H1 (cell line): Measurements from ENCODE around the gene TXNL4B. TPM values are rescaled to one million over a fixed set of nuclear protein-coding genes. Genes with fewer than 3 reads are reported as not detected.

Experiments used
- CTCF ChIA-PET: fragments of 300-600 bp; sonication (Branson Sonifier 250); formaldehyde crosslinking; loops from one replicate; lab custom pipeline; 2021; ENCODE audit not compliant: partially characterized antibody; lab: Charles Lee
- POLR2A ChIA-PET: fragments of 300-600 bp; sonication (Branson Sonifier 250); formaldehyde crosslinking; loops from one replicate; lab custom pipeline; 2021; ENCODE audit warnings: inconsistent platforms; ENCODE audit not compliant: partially characterized antibody; lab: Charles Lee
- DNase-seq, 2 experiments: peaks; one replicate each; pipeline versions ENCODE4 v3.0.0 to v3.0.0-alpha.2; 2010 to 2022; ENCODE audit warnings: low spot score in 2 of 2, low read depth in 1 of 2, mixed read lengths in 1 of 2
- FAIRE-seq: peaks from 2 replicates; lab custom pipeline; 2011; peaks lifted over from hg19 to GRCh38; lab: Jason Lieb, UNC
- H2AFZ ChIP-seq: 2 replicates; pipeline ENCODE4 v1.8.1; 2012; ENCODE audit warnings: low read length, inconsistent platforms
- H2AK5ac ChIP-seq: 2 replicates; pipeline ENCODE4 v1.6.1; 2013; ENCODE audit warnings: low read depth, low read length
- H2BK120ac ChIP-seq: replicated peaks from 2 replicates; pipeline ENCODE3; 2013; ENCODE audit warnings: low read depth, low read length, inconsistent platforms
- H2BK12ac ChIP-seq: 2 replicates; pipeline ENCODE4 v1.6.1; 2013; ENCODE audit warnings: low read depth, low read length
- H2BK15ac ChIP-seq: 2 replicates; pipeline ENCODE4 v1.6.1; 2013; ENCODE audit warnings: low read length
- H2BK20ac ChIP-seq: 2 replicates; pipeline ENCODE4 v1.6.1; 2013; ENCODE audit warnings: low read length
- H2BK5ac ChIP-seq: 2 replicates; pipeline ENCODE4 v1.6.1; 2013; ENCODE audit warnings: low read depth, low read length
- H3K14ac ChIP-seq: 2 replicates; pipeline ENCODE4 v1.6.1; 2013; ENCODE audit warnings: inconsistent platforms; ENCODE audit not compliant: insufficient read length
- H3K18ac ChIP-seq: 2 replicates; pipeline ENCODE4 v1.6.1; 2013; ENCODE audit warnings: low read length; ENCODE audit errors: extremely low read depth
- H3K23ac ChIP-seq: 2 replicates; pipeline ENCODE4 v1.6.1; 2013; ENCODE audit warnings: inconsistent platforms; ENCODE audit not compliant: insufficient read length
- H3K23me2 ChIP-seq: 2 replicates; pipeline ENCODE4 v1.6.1; 2013; ENCODE audit warnings: low read depth, low read length
- H3K27ac ChIP-seq: 2 replicates; pipeline ENCODE4 v1.6.1; 2011; ENCODE audit warnings: low read depth, low read length, inconsistent platforms
- H3K27me3 ChIP-seq, 4 experiments: replicated peaks in 1 of 4; 1 replicate in 1 of 4; 2 replicates in 3 of 4; pipeline versions ENCODE4 v1.6.1 to v1.8.1; 2011 to 2013; ENCODE audit warnings: low read length in 3 of 4, mild to moderate bottlenecking in 3 of 4, inconsistent platforms in 2 of 4, mixed read lengths in 2 of 4, moderate library complexity in 1 of 4; ENCODE audit not compliant: control insufficient read depth in 3 of 4, insufficient read depth in 3 of 4; ENCODE audit errors: extremely low read depth in 1 of 4
- H3K36me3 ChIP-seq, 4 experiments: 2 replicates each; pipeline versions ENCODE4 v1.6.1 to v1.8.1; 2011 to 2013; ENCODE audit warnings: mild to moderate bottlenecking in 4 of 4, low read length in 3 of 4, moderate library complexity in 2 of 4, control low read depth in 1 of 4, inconsistent platforms in 1 of 4; ENCODE audit not compliant: insufficient read depth in 4 of 4, control insufficient read depth in 2 of 4
- H3K4ac ChIP-seq: replicated peaks from 2 replicates; pipeline ENCODE3; 2013; ENCODE audit warnings: low read length, low read depth, mixed read lengths, inconsistent platforms; ENCODE audit not compliant: insufficient read length
- H3K4me1 ChIP-seq, 4 experiments: replicated peaks in 1 of 4; 1 replicate in 1 of 4; 2 replicates in 3 of 4; pipeline versions ENCODE4 v1.6.1 to v1.8.1; 2011 to 2013; ENCODE audit warnings: low read length in 3 of 4, inconsistent platforms in 2 of 4, mixed read lengths in 1 of 4; ENCODE audit not compliant: insufficient read depth in 4 of 4, control insufficient read depth in 3 of 4
- H3K4me2 ChIP-seq, 2 experiments: 2 replicates each; pipeline versions ENCODE4 v1.6.1 to v1.8.1; 2011 to 2013; ENCODE audit warnings: low read depth in 2 of 2, low read length in 2 of 2, control low read depth in 1 of 2, inconsistent platforms in 1 of 2, mild to moderate bottlenecking in 1 of 2; ENCODE audit not compliant: insufficient read depth in 1 of 2
- H3K4me3 ChIP-seq, 4 experiments: fragments of 200-600, 300-600 bp in 1 of 4; sonication (generic), shearing (Covaris generic), sonication (Bioruptor Twin) in 1 of 4; 2 replicates each; pipeline versions ENCODE4 v1.5.1 to v1.8.1; 2011 to 2016; ENCODE audit warnings: low read length in 4 of 4, low read depth in 3 of 4, control low read depth in 2 of 4, inconsistent platforms in 2 of 4, mild to moderate bottlenecking in 2 of 4, mixed read lengths in 1 of 4, moderate library complexity in 1 of 4; ENCODE audit not compliant: insufficient read depth in 2 of 4; ENCODE audit errors: extremely low read depth in 1 of 4
- H3K56ac ChIP-seq: replicated peaks from 2 replicates; pipeline ENCODE3; 2013; ENCODE audit warnings: low read depth, mild to moderate bottlenecking, mixed read lengths, low read length, inconsistent platforms; ENCODE audit not compliant: insufficient read length
- H3K79me1 ChIP-seq: 2 replicates; pipeline ENCODE4 v1.6.1; 2013; ENCODE audit warnings: low read depth, low read length, control low read depth
- H3K79me2 ChIP-seq, 2 experiments: 2 replicates each; pipeline versions ENCODE4 v1.6.1 to v1.8.1; 2012 to 2013; ENCODE audit warnings: low read length in 2 of 2, mild to moderate bottlenecking in 2 of 2, inconsistent platforms in 1 of 2; ENCODE audit not compliant: insufficient read depth in 2 of 2, control insufficient read depth in 1 of 2
- H3K9ac ChIP-seq, 4 experiments: replicated peaks in 1 of 4; 1 replicate in 1 of 4; 2 replicates in 3 of 4; pipeline versions ENCODE4 v1.6.1 to v1.8.1; 2011 to 2013; ENCODE audit warnings: low read depth in 3 of 4, low read length in 3 of 4, control low read depth in 2 of 4, mild to moderate bottlenecking in 2 of 4, moderate library complexity in 2 of 4, inconsistent platforms in 1 of 4; ENCODE audit errors: extremely low read depth in 1 of 4
- H3K9me3 ChIP-seq, 2 experiments: 2 replicates each; pipeline versions ENCODE4 v1.6.1 to v1.8.1; 2012 to 2013; ENCODE audit warnings: mild to moderate bottlenecking in 2 of 2, moderate library complexity in 2 of 2, control low read depth in 1 of 2, inconsistent platforms in 1 of 2, low read depth in 1 of 2, low read length in 1 of 2, mixed read lengths in 1 of 2; ENCODE audit not compliant: insufficient read depth in 2 of 2
- H4K20me1 ChIP-seq, 2 experiments: replicated peaks in 1 of 2; 2 replicates each; pipeline versions ENCODE3 to v1.8.1; 2011 to 2013; ENCODE audit warnings: inconsistent platforms in 2 of 2, low read length in 2 of 2, mild to moderate bottlenecking in 1 of 2; ENCODE audit not compliant: insufficient read depth in 2 of 2, control insufficient read depth in 1 of 2
- H4K5ac ChIP-seq: 2 replicates; pipeline ENCODE4 v1.6.1; 2013; ENCODE audit warnings: low read length, low read depth, mixed read lengths, inconsistent platforms; ENCODE audit not compliant: insufficient read length
- H4K8ac ChIP-seq: 2 replicates; pipeline ENCODE4 v1.8.0; 2013; ENCODE audit warnings: mild to moderate bottlenecking, moderate library complexity, low read length, inconsistent platforms; ENCODE audit not compliant: insufficient read depth; ENCODE audit errors: extremely low read depth
- H4K91ac ChIP-seq: replicated peaks from 2 replicates; pipeline ENCODE3; 2013; ENCODE audit warnings: low read length, mixed read lengths, inconsistent platforms; ENCODE audit not compliant: insufficient read length
- SIX5 ChIP-seq: IDR thresholded peaks from 2 replicates; pipeline ENCODE4 v1.6.1; 2011; ENCODE audit warnings: mild to moderate bottlenecking, low read depth, low read length
- SP1 ChIP-seq: IDR thresholded peaks from 2 replicates; pipeline ENCODE4 v1.6.1; 2011; ENCODE audit warnings: low read depth, low read length
- WGBS, 2 experiments: shearing (Covaris generic) in 1 of 2; methylation state at CpG; one replicate each; pipeline versions ENCODE4 v1.1.6 to v1.1.7; 2013 to 2015; ENCODE audit warnings: low lambda C conversion rate in 2 of 2, mixed read lengths in 2 of 2, inconsistent platforms in 1 of 2, low coverage in 1 of 2, missing lambda C conversion rate in 1 of 2; ENCODE audit not compliant: insufficient replicate concordance in 2 of 2, insufficient coverage in 1 of 2, insufficient read length in 1 of 2; ENCODE audit errors: extremely low coverage in 1 of 2, missing lambda C conversion rate in 1 of 2; 5-methylcytosine and 5-hydroxymethylcytosine counted together
- polyA plus RNA-seq, 7 experiments: library from polyadenylated mRNA; depleted of rRNA in 3 of 7; stranded (reverse) in 5 of 7; unstranded in 2 of 7; fragments of >200 nt in 5 of 7; fragments of 200-250 nt in 2 of 7; gene quantifications; 1 replicate in 5 of 7; 2 replicates in 1 of 7; 4 replicates in 1 of 7; pipeline versions ENCODE4 v1.2.1 to v1.2.3, GENCODE V29; 2011 to 2013; ENCODE audit warnings: missing spikeins in 2 of 7, mixed read lengths in 2 of 7
- total RNA-seq: library from RNA; stranded (reverse); fragmentation: NEBNext Ultra II Directional; extraction: Animal tissue kit (Norgen Biotek cat#: 25700); gene quantifications from 2 replicates; pipeline ENCODE4 v1.2.1, GENCODE V29; 2021

Gene TXNL4B
- total and polyA plus RNA-seq, 2 of the 8 experiments (the other 6 are each of a cell fraction or from before 2014, with no cell fraction given) = 6.7 to 10.6 TPM

GRCh38 chr16:72036098-72036497 lies 57.3 kb downstream of the TXNL4B start:
- Histone ChIP-seq H3K36me3 (no peaks in the 10 kb centered on the region; a peak in 1 of 8 replicates), H3K4me2 (no peak overlapping the region), H2BK15ac (no peak overlapping the region), H4K20me1 (no peaks in the 10 kb centered on the region), H3K79me2 (no peaks in the 10 kb centered on the region), H3K18ac (no peak overlapping the region), H4K5ac (no peak overlapping the region), H4K8ac (no peak overlapping the region), H2BK120ac (no peak overlapping the region), H3K23me2 (no peaks in the 10 kb centered on the region), H2BK12ac (no peak overlapping the region), H3K27me3 (no peaks in the 10 kb centered on the region), H3K4me3 (no peak overlapping the region)
- POLR2A ChIA-PET = no interaction called here
- DNase-seq = no peak
- FAIRE-seq = no peak
- WGBS, 2 experiments = 84% methylated on average over 5 of the region's 5 CpGs; no CpG with 5 or more reads in 1 of the 2 experiments
- peak; percentile 19; the same call in 1 of the 2 replicates for TF ChIP-seq SP1
- no peak for TF ChIP-seq SIX5
- TF ChIP-seq, all 59 proteins: peak for 1
- no peak overlapping the region for H2AK5ac ChIP-seq
- peaks cover 0 to 4% (median 0%) of the 10 kb centered on the region in 4 experiments; a peak in 2 of 7 replicates for H3K4me1 ChIP-seq
- CTCF ChIA-PET = interaction anchor here (0.7 to 1.1 kb wide), 2 partner anchors 15 to 23 kb away, joined by 3 read pairs; no protein-coding TSS in a partner anchor
- no peak overlapping the region for H2BK5ac ChIP-seq
- no peak overlapping the region for H3K56ac ChIP-seq
- H3K27ac ChIP-seq = no peak overlapping the region
- no peaks in the 10 kb centered on the region for H3K79me1 ChIP-seq
- no peak overlapping the region for H3K14ac ChIP-seq
- no peak overlapping the region for H3K9ac ChIP-seq
- H2BK20ac ChIP-seq = no peak overlapping the region
- H3K4ac ChIP-seq = no peak overlapping the region
- peak overlapping the region; percentile 70; the same call in 1 of the 2 replicates for H2AFZ ChIP-seq
- no peak overlapping the region for H4K91ac ChIP-seq
- H3K9me3 ChIP-seq = no peaks in the 10 kb centered on the region
- no peak overlapping the region for H3K23ac ChIP-seq

Other genes starting within 250 kb of the TXNL4B start
- 20.8 and 23.8 TPM in 2 replicates for gene ATXN1L, start 247.6 kb downstream of the TXNL4B start, total RNA-seq
- gene ATXN1L, start 247.6 kb downstream of the TXNL4B start, polyA plus RNA-seq (2011; rRNA removed) = 12.1 and 14.7 TPM in 2 replicates
- gene ZNF821, start 209.4 kb downstream of the TXNL4B start, total RNA-seq = 13.6 and 14.1 TPM in 2 replicates
- 9.5 and 12.4 TPM in 2 replicates for gene ZNF821, start 209.4 kb downstream of the TXNL4B start, polyA plus RNA-seq (2011; rRNA removed)
- gene IST1, start 198.1 kb downstream of the TXNL4B start, total RNA-seq = 245 and 248 TPM in 2 replicates
- 163 and 190 TPM in 2 replicates for gene IST1, start 198.1 kb downstream of the TXNL4B start, polyA plus RNA-seq (2011; rRNA removed)
- gene PKD1L3, start 93.2 kb downstream of the TXNL4B start, total RNA-seq = not detected in 2 replicates
- gene PKD1L3, start 93.2 kb downstream of the TXNL4B start, polyA plus RNA-seq (2011; rRNA removed) = 0.02 TPM in 1 of 2 replicates, not detected in the other
- 15.3 and 19.4 TPM in 2 replicates for gene DHODH, start 84.9 kb downstream of the TXNL4B start, total RNA-seq
- 9.1 and 9.7 TPM in 2 replicates for gene DHODH, start 84.9 kb downstream of the TXNL4B start, polyA plus RNA-seq (2011; rRNA removed)
- gene HP, start 39.1 kb downstream of the TXNL4B start, total RNA-seq = not detected in 2 replicates
- gene HP, start 39.1 kb downstream of the TXNL4B start, polyA plus RNA-seq (2011; rRNA removed) = not detected in 2 replicates
- not detected in 2 replicates for gene HPR, start 30.4 kb downstream of the TXNL4B start, total RNA-seq
- 0.14 and 0.24 TPM in 2 replicates for gene HPR, start 30.4 kb downstream of the TXNL4B start, polyA plus RNA-seq (2011; rRNA removed)
- gene DHX38, start 227 bp upstream of the TXNL4B start, total RNA-seq = 53.5 and 58.3 TPM in 2 replicates
- gene DHX38, start 227 bp upstream of the TXNL4B start, polyA plus RNA-seq (2011; rRNA removed) = 27.3 and 43.6 TPM in 2 replicates
- gene PMFBP1, start 78.5 kb upstream of the TXNL4B start, total RNA-seq = 1.2 and 1.6 TPM in 2 replicates
- gene PMFBP1, start 78.5 kb upstream of the TXNL4B start, polyA plus RNA-seq (2011; rRNA removed) = 0.32 and 0.86 TPM in 2 replicates